ENCODE results near the gene ZNF37A. TPM values are rescaled to one million over a fixed set of nuclear protein-coding genes. Genes with fewer than 3 reads are reported as not detected.
A peak's percentile ranks its signal among the peaks of the same experiment; 100 is the strongest.

Gene ZNF37A
- total and polyA plus RNA-seq, 2 experiments from 2014 or later, result 8.7 to 12.2 TPM

DNA sequence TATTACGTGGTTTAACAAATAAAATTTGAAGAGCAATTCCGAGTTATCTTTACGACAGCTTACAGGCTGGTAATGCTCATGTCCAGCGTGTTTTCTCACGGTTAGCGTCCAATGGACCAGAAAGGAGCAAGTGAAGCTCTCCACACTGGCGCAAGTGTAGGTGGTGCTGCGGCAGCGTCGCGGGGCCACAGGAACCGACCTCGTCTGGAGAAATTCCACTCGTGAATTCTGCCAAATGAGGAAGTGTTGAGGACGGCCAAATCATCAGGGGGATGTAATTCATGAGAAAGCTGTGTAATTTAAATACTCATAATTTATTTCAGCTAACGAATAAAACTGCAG, 350 bp upstream of the ZNF37A start (continued):
- TF ChIP-seq, protein P1, sequence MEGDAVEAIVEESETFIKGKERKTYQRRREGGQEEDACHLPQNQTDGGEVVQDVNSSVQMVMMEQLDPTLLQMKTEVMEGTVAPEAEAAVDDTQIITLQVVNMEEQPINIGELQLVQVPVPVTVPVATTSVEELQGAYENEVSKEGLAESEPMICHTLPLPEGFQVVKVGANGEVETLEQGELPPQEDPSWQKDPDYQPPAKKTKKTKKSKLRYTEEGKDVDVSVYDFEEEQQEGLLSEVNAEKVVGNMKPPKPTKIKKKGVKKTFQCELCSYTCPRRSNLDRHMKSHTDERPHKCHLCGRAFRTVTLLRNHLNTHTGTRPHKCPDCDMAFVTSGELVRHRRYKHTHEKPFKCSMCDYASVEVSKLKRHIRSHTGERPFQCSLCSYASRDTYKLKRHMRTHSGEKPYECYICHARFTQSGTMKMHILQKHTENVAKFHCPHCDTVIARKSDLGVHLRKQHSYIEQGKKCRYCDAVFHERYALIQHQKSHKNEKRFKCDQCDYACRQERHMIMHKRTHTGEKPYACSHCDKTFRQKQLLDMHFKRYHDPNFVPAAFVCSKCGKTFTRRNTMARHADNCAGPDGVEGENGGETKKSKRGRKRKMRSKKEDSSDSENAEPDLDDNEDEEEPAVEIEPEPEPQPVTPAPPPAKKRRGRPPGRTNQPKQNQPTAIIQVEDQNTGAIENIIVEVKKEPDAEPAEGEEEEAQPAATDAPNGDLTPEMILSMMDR (conservative IDR thresholded peaks at IDR 0.05; ENCODE audit: low read depth in 2 of 2), result no peak
- TF ChIP-seq JUNB (IDR thresholded peaks at IDR 0.05; ENCODE audit: unreplicated experiment), result no peak

DNA sequence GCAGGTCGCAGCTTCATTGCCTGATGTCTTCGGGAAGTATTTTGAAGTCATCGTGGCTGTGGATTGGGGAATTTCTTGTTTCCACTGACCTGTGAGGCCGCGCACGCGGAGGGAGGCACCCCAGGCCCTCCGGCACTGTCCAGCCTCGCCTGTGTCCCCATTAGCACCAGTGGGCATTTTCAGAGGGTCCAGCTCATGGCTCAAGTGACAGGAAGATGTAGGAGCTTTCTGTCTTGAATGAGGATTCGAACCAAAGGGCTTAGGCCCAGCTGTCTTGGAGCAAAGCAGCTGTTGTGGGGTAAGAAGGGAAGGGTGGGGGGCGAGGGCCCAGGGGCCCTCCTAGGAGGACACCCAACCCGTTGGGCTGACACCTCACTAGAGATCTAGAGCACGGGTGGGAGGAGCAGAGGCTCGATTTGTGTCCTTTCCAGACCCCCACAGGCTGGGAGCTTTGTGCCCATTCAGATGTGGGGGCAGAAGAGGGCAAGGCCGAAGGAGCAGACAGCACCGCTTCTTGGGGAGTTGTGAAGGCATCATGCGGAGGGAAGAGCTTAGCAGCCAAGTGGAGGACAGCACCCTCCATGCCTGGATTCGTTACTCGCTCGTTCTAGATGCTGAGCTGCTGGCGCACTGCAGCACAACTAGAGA, 914 bp downstream of the ZNF37A start:
- Histone ChIP-seq H3K36me3 (ENCODE audit: insufficient read depth) (0 out of 2 replicates have a peak, but pooled peaks cover 4% of the 10 kb centered on the region), H3F3A (replicated peaks; ENCODE audit: low read depth) (no peaks in the 10 kb centered on the region), H3K4me1 (ENCODE audit: insufficient read depth) (no peaks in the 10 kb centered on the region), H3K27me3 (ENCODE audit: insufficient read depth) (no peaks in the 10 kb centered on the region), H3K27ac (ENCODE audit: low read depth) (no peak overlapping the region), H3K4me2 (peak overlapping the region; percentile 92), H3K4me3 (peak overlapping the region; percentile 73), H2AFZ (peak overlapping the region; percentile 96; the same call in 1 of the 2 replicates), H3K79me2 (replicated peaks; ENCODE audit: insufficient read depth) (no peaks in the 10 kb centered on the region), H4K20me1 (replicated peaks; ENCODE audit: insufficient read depth) (no peaks in the 10 kb centered on the region), H3K9me2 (ENCODE audit: insufficient read depth) (no peaks in the 10 kb centered on the region)
- Mint-ChIP-seq H3K27me3 (ENCODE audit: insufficient read depth, low read depth, poor library complexity) (peaks cover 16% of the 10 kb centered on the region), H3K4me1 (peaks cover 15% of the 10 kb centered on the region), H3K36me3 (ENCODE audit: low read depth) (peaks cover 64% of the 10 kb centered on the region), H3K9me3 (peaks cover 59% of the 10 kb centered on the region), H3K27ac (no peak overlapping the region), H3K4me3 (peak overlapping the region; percentile 84)
- no peak for DNase-seq (ENCODE audit: low spot score)
- TF ChIP-seq JUNB (IDR thresholded peaks at IDR 0.05; ENCODE audit: unreplicated experiment) (no peak), STAT1 (IDR thresholded peaks at IDR 0.05; ENCODE audit: unreplicated experiment) (no peak), ZNF114 (CRISPR knock-in tag; IDR thresholded peaks at IDR 0.05) (no peak)
- TF ChIP-seq, protein P2, sequence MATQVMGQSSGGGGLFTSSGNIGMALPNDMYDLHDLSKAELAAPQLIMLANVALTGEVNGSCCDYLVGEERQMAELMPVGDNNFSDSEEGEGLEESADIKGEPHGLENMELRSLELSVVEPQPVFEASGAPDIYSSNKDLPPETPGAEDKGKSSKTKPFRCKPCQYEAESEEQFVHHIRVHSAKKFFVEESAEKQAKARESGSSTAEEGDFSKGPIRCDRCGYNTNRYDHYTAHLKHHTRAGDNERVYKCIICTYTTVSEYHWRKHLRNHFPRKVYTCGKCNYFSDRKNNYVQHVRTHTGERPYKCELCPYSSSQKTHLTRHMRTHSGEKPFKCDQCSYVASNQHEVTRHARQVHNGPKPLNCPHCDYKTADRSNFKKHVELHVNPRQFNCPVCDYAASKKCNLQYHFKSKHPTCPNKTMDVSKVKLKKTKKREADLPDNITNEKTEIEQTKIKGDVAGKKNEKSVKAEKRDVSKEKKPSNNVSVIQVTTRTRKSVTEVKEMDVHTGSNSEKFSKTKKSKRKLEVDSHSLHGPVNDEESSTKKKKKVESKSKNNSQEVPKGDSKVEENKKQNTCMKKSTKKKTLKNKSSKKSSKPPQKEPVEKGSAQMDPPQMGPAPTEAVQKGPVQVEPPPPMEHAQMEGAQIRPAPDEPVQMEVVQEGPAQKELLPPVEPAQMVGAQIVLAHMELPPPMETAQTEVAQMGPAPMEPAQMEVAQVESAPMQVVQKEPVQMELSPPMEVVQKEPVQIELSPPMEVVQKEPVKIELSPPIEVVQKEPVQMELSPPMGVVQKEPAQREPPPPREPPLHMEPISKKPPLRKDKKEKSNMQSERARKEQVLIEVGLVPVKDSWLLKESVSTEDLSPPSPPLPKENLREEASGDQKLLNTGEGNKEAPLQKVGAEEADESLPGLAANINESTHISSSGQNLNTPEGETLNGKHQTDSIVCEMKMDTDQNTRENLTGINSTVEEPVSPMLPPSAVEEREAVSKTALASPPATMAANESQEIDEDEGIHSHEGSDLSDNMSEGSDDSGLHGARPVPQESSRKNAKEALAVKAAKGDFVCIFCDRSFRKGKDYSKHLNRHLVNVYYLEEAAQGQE (IDR thresholded peaks at IDR 0.05; ENCODE audit: unreplicated experiment), result no peak
- TF ChIP-seq, protein P3, sequence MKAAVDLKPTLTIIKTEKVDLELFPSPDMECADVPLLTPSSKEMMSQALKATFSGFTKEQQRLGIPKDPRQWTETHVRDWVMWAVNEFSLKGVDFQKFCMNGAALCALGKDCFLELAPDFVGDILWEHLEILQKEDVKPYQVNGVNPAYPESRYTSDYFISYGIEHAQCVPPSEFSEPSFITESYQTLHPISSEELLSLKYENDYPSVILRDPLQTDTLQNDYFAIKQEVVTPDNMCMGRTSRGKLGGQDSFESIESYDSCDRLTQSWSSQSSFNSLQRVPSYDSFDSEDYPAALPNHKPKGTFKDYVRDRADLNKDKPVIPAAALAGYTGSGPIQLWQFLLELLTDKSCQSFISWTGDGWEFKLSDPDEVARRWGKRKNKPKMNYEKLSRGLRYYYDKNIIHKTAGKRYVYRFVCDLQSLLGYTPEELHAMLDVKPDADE (IDR thresholded peaks at IDR 0.05), result no peak
- no peak for ATAC-seq

DNA sequence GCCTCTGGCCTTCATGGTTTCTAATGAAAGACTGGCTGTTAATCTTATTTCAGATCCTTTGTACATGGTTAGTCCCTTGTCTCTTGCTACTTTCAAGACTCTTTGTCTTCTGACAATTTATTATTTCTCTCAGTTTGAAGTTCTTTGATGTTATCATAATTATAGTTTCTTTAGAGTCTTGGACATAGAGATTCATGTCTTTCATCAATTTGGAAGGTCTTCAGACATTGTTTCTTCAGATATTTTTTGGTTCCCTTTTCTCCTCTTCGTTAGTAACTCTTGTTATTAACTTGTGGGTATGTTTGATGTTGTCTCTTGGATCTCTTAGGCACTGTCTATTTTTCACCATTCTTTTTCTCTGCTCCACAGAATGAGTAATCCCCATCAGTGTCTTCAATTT, 8.7 kb downstream of the ZNF37A start:
- Histone ChIP-seq H2AFZ (no peak overlapping the region), H3K4me1 (ENCODE audit: insufficient read depth) (no peaks in the 10 kb centered on the region), H3K79me2 (replicated peaks; ENCODE audit: insufficient read depth) (peaks cover 5% of the 10 kb centered on the region; the same call in 1 of the 2 replicates), H3K27ac (ENCODE audit: low read depth) (no peak overlapping the region), H4K20me1 (replicated peaks; ENCODE audit: insufficient read depth) (no peaks in the 10 kb centered on the region), H3F3A (replicated peaks; ENCODE audit: low read depth) (no peaks in the 10 kb centered on the region), H3K4me3 (no peak overlapping the region), H3K27me3 (ENCODE audit: insufficient read depth) (no peaks in the 10 kb centered on the region), H3K9me2 (ENCODE audit: insufficient read depth) (no peaks in the 10 kb centered on the region), H3K4me2 (no peak overlapping the region), H3K36me3 (ENCODE audit: insufficient read depth) (peaks cover 20% of the 10 kb centered on the region)
- DNase-seq (ENCODE audit: low spot score), result no peak
- Mint-ChIP-seq H3K9me3 (peaks cover 96% of the 10 kb centered on the region), H3K36me3 (ENCODE audit: low read depth) (peaks cover 98% of the 10 kb centered on the region), H3K27me3 (ENCODE audit: insufficient read depth, low read depth, poor library complexity) (peaks cover 2% of the 10 kb centered on the region), H3K4me1 (peaks cover 9% of the 10 kb centered on the region), H3K27ac (no peak overlapping the region), H3K4me3 (no peak overlapping the region)
- TF ChIP-seq POLR2AphosphoS5 (IDR thresholded peaks at IDR 0.05; ENCODE audit: low read depth), result no peak
- TF ChIP-seq, protein P2 (IDR thresholded peaks at IDR 0.05; ENCODE audit: unreplicated experiment), result no peak
- no peak for TF ChIP-seq JUNB (IDR thresholded peaks at IDR 0.05; ENCODE audit: unreplicated experiment)
- no peak for ATAC-seq

Measured in GM23338 (cell line).